IMR-90 (cell line): ENCODE data around the gene STEAP3. TPM values are rescaled to one million over a fixed set of nuclear protein-coding genes. Genes with fewer than 3 reads are reported as not detected.

Experiments
- ATAC-seq: fragments of 200-7000 bp; cut with Tn5 transposase; 2 replicates; pipeline ENCODE4 v1.9.1; 2020; ENCODE audit warnings: low read depth, mild to moderate bottlenecking, moderate library complexity
- BruUV-seq: library from RNA; stranded (reverse); fragments of 400-500 nt; replicated peaks from 2 replicates; lab custom pipeline; 2021; lab: Mats Ljungman, UMichigan
- CTCF ChIA-PET: fragments of 300-600 bp; formaldehyde crosslinking; extraction: SDS; loops from one replicate; lab custom pipeline; 2021; ENCODE audit warnings: antibody characterized with exemption; lab: Yijun Ruan, JAX
- POLR2A ChIA-PET: fragments of 300-600 bp; sonication (Branson Sonifier 250); formaldehyde crosslinking; loops from one replicate; lab custom pipeline; 2022; ENCODE audit warnings: antibody characterized with exemption; ENCODE audit not compliant: unreplicated experiment; lab: Charles Lee
- DNase-seq: peaks from one replicate; pipeline ENCODE4 v3.0.0; 2013
- H2AFZ ChIP-seq: replicated peaks from 2 replicates; pipeline ENCODE3; 2013; ENCODE audit warnings: low read length, mild to moderate bottlenecking; ENCODE audit not compliant: poor library complexity
- H2AK5ac ChIP-seq: 2 replicates; pipeline ENCODE4 v1.6.1; 2013; ENCODE audit warnings: low read depth, low read length, inconsistent platforms
- H2AK9ac ChIP-seq: replicated peaks from 2 replicates; pipeline ENCODE3; 2013; ENCODE audit warnings: mild to moderate bottlenecking, low read depth, low read length, moderate library complexity; ENCODE audit not compliant: poor library complexity
- H2BK120ac ChIP-seq: 2 replicates; pipeline ENCODE4 v1.6.1; 2013; ENCODE audit warnings: low read depth, low read length, inconsistent platforms
- H2BK15ac ChIP-seq: 3 replicates; pipeline ENCODE4 v1.6.1; 2013; ENCODE audit warnings: low read depth, low read length, inconsistent platforms
- H2BK20ac ChIP-seq: 2 replicates; pipeline ENCODE4 v1.6.1; 2013; ENCODE audit warnings: low read depth, mild to moderate bottlenecking, inconsistent platforms, low read length, moderate library complexity
- H2BK5ac ChIP-seq: 2 replicates; pipeline ENCODE4 v1.6.1; 2013; ENCODE audit warnings: mild to moderate bottlenecking, low read depth, low read length, inconsistent platforms; ENCODE audit not compliant: poor library complexity, severe bottlenecking
- H3K14ac ChIP-seq: replicated peaks from 2 replicates; pipeline ENCODE4 v1.6.1; 2013; ENCODE audit warnings: low read depth, low read length, inconsistent platforms
- H3K18ac ChIP-seq: 2 replicates; pipeline ENCODE4 v1.6.1; 2013; ENCODE audit warnings: low read depth, low read length, control low read depth
- H3K23ac ChIP-seq: 2 replicates; pipeline ENCODE4 v1.6.1; 2013; ENCODE audit warnings: low read depth, low read length, inconsistent platforms
- H3K27ac ChIP-seq: 2 replicates; pipeline ENCODE4 v1.5.1; 2013; ENCODE audit warnings: mild to moderate bottlenecking, control low read depth, low read length; ENCODE audit not compliant: insufficient read depth
- H3K27me3 ChIP-seq: 2 replicates; pipeline ENCODE4 v1.6.1; 2013; ENCODE audit warnings: low read length; ENCODE audit not compliant: control insufficient read depth, insufficient read depth
- H3K36me3 ChIP-seq: 2 replicates; pipeline ENCODE4 v1.6.1; 2013; ENCODE audit warnings: low read length, mixed read lengths; ENCODE audit not compliant: control insufficient read depth, insufficient read depth
- H3K4ac ChIP-seq: 2 replicates; pipeline ENCODE4 v1.6.1; 2013; ENCODE audit warnings: low read depth, low read length, inconsistent platforms
- H3K4me1 ChIP-seq: 2 replicates; pipeline ENCODE4 v1.6.1; 2013; ENCODE audit warnings: low read length, mixed read lengths; ENCODE audit not compliant: control insufficient read depth, insufficient read depth
- H3K4me2 ChIP-seq: 2 replicates; pipeline ENCODE4 v1.6.1; 2013; ENCODE audit warnings: low read depth, mild to moderate bottlenecking, control low read depth, low read length, moderate library complexity
- H3K4me3 ChIP-seq: 2 replicates; pipeline ENCODE4 v1.5.1; 2013; ENCODE audit warnings: low read depth, mild to moderate bottlenecking, control low read depth, low read length, moderate library complexity; ENCODE audit not compliant: insufficient read depth
- H3K56ac ChIP-seq: 2 replicates; pipeline ENCODE4 v1.6.1; 2013; ENCODE audit warnings: low read length, inconsistent platforms; ENCODE audit not compliant: insufficient read depth; ENCODE audit errors: extremely low read depth
- H3K79me1 ChIP-seq, 2 experiments: 2 replicates each; pipeline ENCODE4 v1.6.1; 2013; ENCODE audit warnings: low read length in 2 of 2, inconsistent platforms in 1 of 2, low read depth in 1 of 2
- H3K9ac ChIP-seq: 2 replicates; pipeline ENCODE4 v1.6.1; 2013; ENCODE audit warnings: low read depth, low read length, control low read depth
- H3K9me1 ChIP-seq: 2 replicates; pipeline ENCODE4 v1.6.1; 2013; ENCODE audit warnings: low read length, inconsistent platforms; ENCODE audit not compliant: insufficient read depth
- H3K9me3 ChIP-seq: 2 replicates; pipeline ENCODE4 v1.6.1; 2013; ENCODE audit warnings: low read length; ENCODE audit not compliant: control insufficient read depth, insufficient read depth
- H4K20me1 ChIP-seq: 2 replicates; pipeline ENCODE4 v1.6.1; 2013; ENCODE audit warnings: low read length, inconsistent platforms; ENCODE audit not compliant: insufficient read depth
- H4K5ac ChIP-seq: 2 replicates; pipeline ENCODE4 v1.6.1; 2013; ENCODE audit warnings: mild to moderate bottlenecking, low read depth, low read length, control low read depth
- H4K8ac ChIP-seq, 2 experiments: 2 replicates each; pipeline ENCODE4 v1.6.1; 2013; ENCODE audit warnings: low read depth in 2 of 2, low read length in 2 of 2, control low read depth in 1 of 2, inconsistent platforms in 1 of 2
- H4K91ac ChIP-seq: 2 replicates; pipeline ENCODE4 v1.6.1; 2013; ENCODE audit warnings: low read depth, low read length, inconsistent platforms; ENCODE audit not compliant: insufficient read depth
- BHLHE40 ChIP-seq: fragments of 150-350 bp; IDR thresholded peaks from 2 replicates; pipeline ENCODE4 v1.6.1; 2016; ENCODE audit warnings: mild to moderate bottlenecking, low read depth, low read length
- CEBPB ChIP-seq: IDR thresholded peaks from 2 replicates; pipeline ENCODE4 v1.6.1; 2012; ENCODE audit warnings: low read depth, low read length, improper control_type of control experiment
- CHD1 ChIP-seq: IDR thresholded peaks from 2 replicates; pipeline ENCODE4 v1.6.1; 2012; ENCODE audit warnings: low read depth, low read length, improper control_type of control experiment
- CTCF ChIP-seq: conservative IDR thresholded peaks from 2 replicates; pipeline ENCODE4 v1.5.1; 2012; ENCODE audit warnings: mild to moderate bottlenecking, low read depth, low read length, improper control_type of control experiment
- MAFK ChIP-seq: IDR thresholded peaks from 2 replicates; pipeline ENCODE4 v1.6.1; 2012; ENCODE audit warnings: low read depth, low read length, improper control_type of control experiment
- MXI1 ChIP-seq: IDR thresholded peaks from 2 replicates; pipeline ENCODE4 v1.6.1; 2012; ENCODE audit warnings: low read depth, mild to moderate bottlenecking, low read length, moderate library complexity, borderline replicate concordance
- RCOR1 ChIP-seq: IDR thresholded peaks from 2 replicates; pipeline ENCODE4 v1.6.1; 2012; ENCODE audit warnings: mild to moderate bottlenecking, low read length, improper control_type of control experiment; ENCODE audit not compliant: insufficient replicate concordance
- RFX5 ChIP-seq: IDR thresholded peaks from 2 replicates; pipeline ENCODE4 v1.8.0; 2012; ENCODE audit warnings: low read depth, mild to moderate bottlenecking, low read length, moderate library complexity
- USF2 ChIP-seq: fragments of 150-350 bp; IDR thresholded peaks from 2 replicates; pipeline ENCODE4 v1.6.1; 2017; ENCODE audit warnings: mild to moderate bottlenecking, antibody characterized with exemption, low read length, low read depth
- WGBS, 2 experiments: methylation state at CpG; one replicate each; pipeline versions ENCODE4 v1.1.5 to v1.1.7; 2013; ENCODE audit warnings: missing lambda C conversion rate in 2 of 2; ENCODE audit not compliant: insufficient read length in 1 of 2; ENCODE audit errors: extremely low coverage in 2 of 2; 5-methylcytosine and 5-hydroxymethylcytosine counted together
- dilution Hi-C: fragments of 300-500 bp; cut with HindIII; formaldehyde crosslinking; loops from one replicate; pipeline ENCODE4 v1.14.3; 2018; ENCODE audit warnings: low sequenced_read_pairs; ENCODE audit not compliant: unreplicated experiment
- in situ Hi-C: fragments of 300-500 bp; cut with MboI; formaldehyde crosslinking; loops from 3 replicates; pipeline ENCODE4 v1.14.3; 2019; ENCODE audit warnings: low sequenced_read_pairs, inconsistent platforms, mixed read lengths
- intact Hi-C: fragments of 100-400 bp; cut with micrococcal nuclease; formaldehyde crosslinking; loops from 2 replicates; pipeline ENCODE4 v1.10.0; 2022
- polyA plus RNA-seq, 3 experiments: library from polyadenylated mRNA; depleted of rRNA; stranded (reverse); fragments of >200 nt; gene quantifications; 2 replicates each; pipeline ENCODE4 v1.2.3, GENCODE V29; 2012; ENCODE audit warnings: low replicate concordance in 1 of 3
- total RNA-seq: library from RNA; depleted of rRNA; stranded (reverse); fragments of >200 nt; gene quantifications from 2 replicates; pipeline ENCODE4 v1.2.3, GENCODE V29; 2012
- TF ChIP-seq, protein P1 (sequence below): fragments of 150-350 bp; IDR thresholded peaks from 2 replicates; pipeline ENCODE4 v1.6.1; 2016; ENCODE audit warnings: low read depth, mild to moderate bottlenecking, low read length, moderate library complexity, borderline replicate concordance

STEAP3 gene
- total and polyA plus RNA-seq, 2 of the 4 experiments (the other 2 are of a cell fraction) = 19.4 to 43.9 TPM

DNA sequence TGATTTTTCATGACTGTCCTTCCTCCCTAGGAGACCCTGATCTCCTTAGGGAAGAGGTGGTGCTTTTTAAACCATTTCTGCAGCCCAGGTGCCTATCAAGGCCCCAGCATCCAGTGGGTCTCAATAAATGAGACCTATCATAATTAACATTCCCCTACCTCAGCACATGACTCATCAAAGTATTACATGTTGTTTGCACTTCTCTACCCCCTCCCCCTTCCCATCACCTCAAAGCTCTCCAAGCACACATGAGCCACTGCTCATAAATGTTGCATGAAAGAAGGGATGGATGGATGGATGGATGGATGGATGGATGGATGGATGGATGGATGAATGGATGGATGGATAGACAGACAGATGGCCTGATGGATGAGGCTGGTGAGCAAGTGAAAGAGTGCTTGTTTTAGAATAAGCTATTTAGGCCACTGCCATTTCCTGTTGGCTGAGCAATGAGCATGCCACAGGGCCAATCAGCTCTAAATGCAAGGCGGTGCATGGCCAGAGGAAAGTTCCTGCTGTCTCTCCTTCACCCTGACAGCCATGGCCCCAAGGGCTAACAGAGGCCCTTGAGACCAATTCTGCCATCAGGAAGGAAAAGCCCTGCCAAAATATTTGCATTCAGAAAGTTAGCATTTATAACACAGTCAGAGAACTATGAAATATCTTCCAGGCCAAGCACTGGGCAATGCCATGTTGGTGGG is 20.9 kb upstream of the STEAP3 start:
- ChIA-PET CTCF (no interaction called here), POLR2A (no interaction called here)
- dilution Hi-C loops (no loop called here), in situ Hi-C loops (no loop called here), intact Hi-C loops (no loop called here)
- Histone ChIP-seq H3K14ac (no peak overlapping the region), H2AK9ac (no peak overlapping the region), H3K27me3 (peaks cover 25% of the 10 kb centered on the region), H3K4me1 (peaks cover 9% of the 10 kb centered on the region), H3K9ac (no peak overlapping the region), H4K91ac (no peak overlapping the region), H3K4ac (no peak overlapping the region), H3K4me3 (no peak overlapping the region), H3K9me3 (no peaks in the 10 kb centered on the region), H2BK15ac (no peak overlapping the region), H3K9me1 (no peaks in the 10 kb centered on the region), H2AK5ac (no peak overlapping the region), H2BK120ac (no peak overlapping the region), H3K56ac (no peak overlapping the region), H3K79me1 (no peaks in the 10 kb centered on the region), H2BK5ac (no peak overlapping the region), H4K8ac (no peak overlapping the region), H3K23ac (no peak overlapping the region), H2BK20ac (no peak overlapping the region), H2AFZ (no peak overlapping the region), H3K36me3 (no peaks in the 10 kb centered on the region), H4K5ac (no peak overlapping the region), H3K27ac (no peak overlapping the region), H3K4me2 (no peak overlapping the region), H4K20me1 (no peaks in the 10 kb centered on the region), H3K18ac (no peak overlapping the region)
- DNase-seq = no peak
- no TSS peak for BruUV-seq
- WGBS, 2 experiments = no CpG with 5 or more reads among the region's 1 CpG
- no peak for TF ChIP-seq MXI1
- TF ChIP-seq MAFK = no peak
- TF ChIP-seq BHLHE40 = no peak
- no peak for TF ChIP-seq CEBPB
- TF ChIP-seq USF2 = no peak
- TF ChIP-seq CTCF = no peak
- TF ChIP-seq CHD1 = no peak
- no peak for TF ChIP-seq RFX5
- no peak for TF ChIP-seq RCOR1
- TF ChIP-seq, protein P1, sequence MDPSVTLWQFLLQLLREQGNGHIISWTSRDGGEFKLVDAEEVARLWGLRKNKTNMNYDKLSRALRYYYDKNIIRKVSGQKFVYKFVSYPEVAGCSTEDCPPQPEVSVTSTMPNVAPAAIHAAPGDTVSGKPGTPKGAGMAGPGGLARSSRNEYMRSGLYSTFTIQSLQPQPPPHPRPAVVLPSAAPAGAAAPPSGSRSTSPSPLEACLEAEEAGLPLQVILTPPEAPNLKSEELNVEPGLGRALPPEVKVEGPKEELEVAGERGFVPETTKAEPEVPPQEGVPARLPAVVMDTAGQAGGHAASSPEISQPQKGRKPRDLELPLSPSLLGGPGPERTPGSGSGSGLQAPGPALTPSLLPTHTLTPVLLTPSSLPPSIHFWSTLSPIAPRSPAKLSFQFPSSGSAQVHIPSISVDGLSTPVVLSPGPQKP = no peak
- no peak for ATAC-seq
